ENCODE data around the gene C19orf33. TPM values are rescaled to one million over a fixed set of nuclear protein-coding genes. Genes with fewer than 3 reads are reported as not detected.

Gene C19orf33
- total RNA-seq, 3 donors from 2014 or later (not counting 1 experiment from before 2014, with no cell fraction given): 1.5 to 4.0 TPM; not detected in 1

DNA sequence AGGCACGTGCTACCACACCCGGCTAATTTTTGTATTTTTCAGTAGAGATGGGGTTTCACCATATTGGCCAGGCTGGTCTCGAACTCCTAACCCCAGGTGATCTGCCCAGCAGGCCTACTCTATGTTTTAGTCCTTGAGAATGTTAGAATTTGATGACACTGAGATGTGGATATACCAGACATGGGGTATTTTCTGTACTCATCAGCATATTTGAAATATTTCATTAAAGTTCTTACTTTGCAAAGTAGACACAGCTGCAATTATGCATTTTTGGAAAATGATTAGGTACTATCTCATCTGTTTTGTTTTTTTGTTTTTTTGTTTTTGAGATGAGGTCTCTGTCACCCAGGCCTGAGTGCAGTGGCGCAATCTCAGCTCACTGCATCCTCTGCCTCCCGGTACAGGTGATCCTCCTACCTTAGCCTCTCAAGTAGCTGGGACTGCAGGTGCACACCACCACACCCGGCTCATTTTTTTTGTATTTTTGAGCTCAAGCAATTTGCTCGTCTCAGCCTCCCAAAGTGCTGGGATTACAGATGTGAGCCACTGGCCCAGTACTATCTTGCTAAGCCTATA is 27.0 kb upstream of the C19orf33 start:
- Mint-ChIP-seq H3K9me3 (no peaks in the 10 kb centered on the region), H3K4me3 (no peak overlapping the region), H3K36me3 (no peaks in the 10 kb centered on the region), H3K27ac (no peak overlapping the region), H3K4me1 (no peaks in the 10 kb centered on the region), H3K27me3 (ENCODE audit: low read depth in 2 of 2) (no peaks in the 10 kb centered on the region)
- H3K27me3 ChIP-seq (ENCODE audit: control insufficient read depth, insufficient read depth, low read length): no peaks in the 10 kb centered on the region
- H3K4me3 ChIP-seq (ENCODE audit: low read length): no peak overlapping the region
- H3K9me3 ChIP-seq (ENCODE audit: control insufficient read depth, insufficient read depth, low read length): no peaks in the 10 kb centered on the region
- H3K4me1 ChIP-seq (ENCODE audit: control insufficient read depth, insufficient read depth, low read length): no peaks in the 10 kb centered on the region
- H3K27ac ChIP-seq (ENCODE audit: low read length): no peak overlapping the region
- no peak for DNase-seq
- no peaks in the 10 kb centered on the region for H3K36me3 ChIP-seq (ENCODE audit: control insufficient read depth, insufficient read depth, low read length)
- intact Hi-C loops (cut with micrococcal nuclease): no loop called here
- TF ChIP-seq, protein P1, sequence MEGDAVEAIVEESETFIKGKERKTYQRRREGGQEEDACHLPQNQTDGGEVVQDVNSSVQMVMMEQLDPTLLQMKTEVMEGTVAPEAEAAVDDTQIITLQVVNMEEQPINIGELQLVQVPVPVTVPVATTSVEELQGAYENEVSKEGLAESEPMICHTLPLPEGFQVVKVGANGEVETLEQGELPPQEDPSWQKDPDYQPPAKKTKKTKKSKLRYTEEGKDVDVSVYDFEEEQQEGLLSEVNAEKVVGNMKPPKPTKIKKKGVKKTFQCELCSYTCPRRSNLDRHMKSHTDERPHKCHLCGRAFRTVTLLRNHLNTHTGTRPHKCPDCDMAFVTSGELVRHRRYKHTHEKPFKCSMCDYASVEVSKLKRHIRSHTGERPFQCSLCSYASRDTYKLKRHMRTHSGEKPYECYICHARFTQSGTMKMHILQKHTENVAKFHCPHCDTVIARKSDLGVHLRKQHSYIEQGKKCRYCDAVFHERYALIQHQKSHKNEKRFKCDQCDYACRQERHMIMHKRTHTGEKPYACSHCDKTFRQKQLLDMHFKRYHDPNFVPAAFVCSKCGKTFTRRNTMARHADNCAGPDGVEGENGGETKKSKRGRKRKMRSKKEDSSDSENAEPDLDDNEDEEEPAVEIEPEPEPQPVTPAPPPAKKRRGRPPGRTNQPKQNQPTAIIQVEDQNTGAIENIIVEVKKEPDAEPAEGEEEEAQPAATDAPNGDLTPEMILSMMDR (IDR thresholded peaks at IDR 0.05): no peak
- no peak for ATAC-seq
- WGBS (ENCODE audit: insufficient coverage): 93% methylated on average over 7 of the region's 7 CpGs

DNA sequence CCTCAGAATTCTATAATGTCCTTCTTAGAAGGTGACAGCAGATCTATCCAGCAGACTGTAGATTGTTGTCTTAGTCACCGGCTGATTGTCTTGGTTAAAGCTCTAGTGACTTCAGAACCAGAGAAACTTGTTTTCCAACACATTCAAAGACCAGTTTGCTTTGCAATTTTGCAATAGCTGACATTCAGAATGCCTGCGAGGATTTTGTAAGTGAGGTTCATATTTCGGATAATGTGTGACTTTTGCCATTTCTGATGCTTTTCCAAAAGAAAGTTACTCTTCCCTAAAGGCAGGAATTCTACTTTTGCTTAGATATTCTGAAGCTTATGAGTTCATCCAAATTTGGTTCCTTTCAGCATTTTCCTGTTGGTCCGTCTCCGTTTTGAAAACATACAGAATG is 26.5 kb upstream of the C19orf33 start:
- intact Hi-C loops (cut with micrococcal nuclease): no loop called here
- Mint-ChIP-seq H3K4me1 (no peaks in the 10 kb centered on the region), H3K36me3 (no peaks in the 10 kb centered on the region), H3K4me3 (no peak overlapping the region), H3K27ac (no peak overlapping the region), H3K27me3 (ENCODE audit: low read depth in 2 of 2) (no peaks in the 10 kb centered on the region), H3K9me3 (no peaks in the 10 kb centered on the region)
- ATAC-seq (no peak), DNase-seq (no peak)
- H3K27me3 ChIP-seq (ENCODE audit: control insufficient read depth, insufficient read depth, low read length): no peaks in the 10 kb centered on the region
- WGBS (ENCODE audit: insufficient coverage): 94% methylated on average over 5 of the region's 5 CpGs
- no peaks in the 10 kb centered on the region for H3K4me1 ChIP-seq (ENCODE audit: control insufficient read depth, insufficient read depth, low read length)
- H3K27ac ChIP-seq (ENCODE audit: low read length): no peak overlapping the region
- no peak overlapping the region for H3K4me3 ChIP-seq (ENCODE audit: low read length)
- no peaks in the 10 kb centered on the region for H3K36me3 ChIP-seq (ENCODE audit: control insufficient read depth, insufficient read depth, low read length)
- no peaks in the 10 kb centered on the region for H3K9me3 ChIP-seq (ENCODE audit: control insufficient read depth, insufficient read depth, low read length)
- TF ChIP-seq, protein P1 (IDR thresholded peaks at IDR 0.05): no peak

DNA sequence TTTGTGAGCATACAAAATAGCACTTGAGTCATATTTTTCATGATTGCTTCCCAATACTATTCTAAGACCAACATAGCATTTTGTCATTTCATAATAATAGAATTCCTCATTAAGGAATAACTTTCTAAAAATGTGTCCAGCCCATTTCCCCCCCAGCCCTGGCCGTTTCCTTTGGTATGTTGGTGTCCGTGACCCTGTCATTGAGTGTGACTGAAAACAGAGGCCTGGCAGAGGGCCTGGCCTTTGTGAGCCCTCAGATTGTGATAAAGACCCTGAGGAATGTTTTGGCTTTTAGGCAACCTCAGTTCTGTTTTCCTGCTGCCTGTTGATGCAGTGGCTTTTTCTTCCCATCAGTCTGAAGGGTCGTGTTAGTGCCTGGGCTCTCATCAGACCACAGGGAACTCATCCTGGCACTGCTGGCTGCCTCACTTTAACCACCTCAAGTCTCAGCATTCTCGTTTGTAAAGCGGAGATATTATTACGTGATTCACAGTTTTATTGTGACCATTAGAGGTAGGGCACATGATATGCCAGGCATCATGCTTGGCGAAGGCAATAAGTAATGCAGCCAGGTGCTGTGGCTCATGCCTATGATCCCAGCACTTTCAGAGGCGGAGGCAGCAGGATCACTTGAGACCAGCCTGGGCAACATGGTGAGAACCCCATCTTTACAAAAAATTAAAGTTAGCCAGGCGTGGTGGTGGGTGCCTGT is 25.9 kb upstream of the C19orf33 start:
- Histone ChIP-seq H3K27ac (ENCODE audit: low read length) (no peak overlapping the region), H3K27me3 (ENCODE audit: control insufficient read depth, insufficient read depth, low read length) (no peaks in the 10 kb centered on the region), H3K4me3 (ENCODE audit: low read length) (no peak overlapping the region), H3K9me3 (ENCODE audit: control insufficient read depth, insufficient read depth, low read length) (no peaks in the 10 kb centered on the region), H3K36me3 (ENCODE audit: control insufficient read depth, insufficient read depth, low read length) (no peaks in the 10 kb centered on the region), H3K4me1 (ENCODE audit: control insufficient read depth, insufficient read depth, low read length) (no peaks in the 10 kb centered on the region)
- WGBS (ENCODE audit: insufficient coverage): 82% methylated on average over 9 of the region's 9 CpGs
- no peaks in the 10 kb centered on the region for H3K9me3 Mint-ChIP-seq
- no peak overlapping the region for H3K27ac Mint-ChIP-seq
- H3K27me3 Mint-ChIP-seq (ENCODE audit: low read depth in 2 of 2): no peaks in the 10 kb centered on the region
- TF ChIP-seq, protein P1 (IDR thresholded peaks at IDR 0.05): no peak
- H3K4me3 Mint-ChIP-seq: no peak overlapping the region
- intact Hi-C loops (cut with micrococcal nuclease): no loop called here
- DNase-seq (no peak), ATAC-seq (no peak)
- no peaks in the 10 kb centered on the region for H3K36me3 Mint-ChIP-seq
- H3K4me1 Mint-ChIP-seq: no peaks in the 10 kb centered on the region

Measured in natural killer cell (primary cell).